ENCODE results near the gene TMPRSS7. TPM values are rescaled to one million over a fixed set of nuclear protein-coding genes. Genes with fewer than 3 reads are reported as not detected.

TMPRSS7 gene
- total RNA-seq, 1 donor from 2014 or later, result not detected

- Mint-ChIP-seq H3K36me3 (peaks cover 4% of the 10 kb centered on the region), H3K9me3 (peaks cover 3% of the 10 kb centered on the region), H3K27ac (peak overlapping the region; percentile 97), H3K27me3 (ENCODE audit: low read depth) (no peaks in the 10 kb centered on the region), H3K4me3 (peak overlapping the region; percentile 12), H3K4me1 (peaks cover 21% of the 10 kb centered on the region)
- DNase-seq (ENCODE audit: low spot score in 2 of 2, unreplicated experiment in 2 of 2), result peak in 1 of 2 experiments; percentile 48
- TF ChIP-seq CTCF (IDR thresholded peaks at IDR 0.05; ENCODE audit: unreplicated experiment), result no peak
Observed at GRCh38 chr3:112074616-112075497, 40.3 kb downstream of the TMPRSS7 start.

- no peak for TF ChIP-seq CTCF (IDR thresholded peaks at IDR 0.05; ENCODE audit: unreplicated experiment)
- no peak for DNase-seq (ENCODE audit: low spot score in 2 of 2, unreplicated experiment in 2 of 2)
- H3K4me3 Mint-ChIP-seq, result no peak overlapping the region
- H3K27me3 Mint-ChIP-seq (ENCODE audit: low read depth), result no peaks in the 10 kb centered on the region
- peaks cover 21% of the 10 kb centered on the region for H3K4me1 Mint-ChIP-seq
- H3K9me3 Mint-ChIP-seq, result no peaks in the 10 kb centered on the region
- H3K27ac Mint-ChIP-seq, result no peak overlapping the region
- no peaks in the 10 kb centered on the region for H3K36me3 Mint-ChIP-seq
Observed at GRCh38 chr3:112078125-112079083, 43.9 kb downstream of the TMPRSS7 start.

- no peak for DNase-seq (ENCODE audit: low spot score in 2 of 2, unreplicated experiment in 2 of 2)
- H3K36me3 Mint-ChIP-seq, result no peaks in the 10 kb centered on the region
- H3K27ac Mint-ChIP-seq, result no peak overlapping the region
- H3K4me1 Mint-ChIP-seq, result peaks cover 28% of the 10 kb centered on the region
- H3K9me3 Mint-ChIP-seq, result no peaks in the 10 kb centered on the region
- no peak overlapping the region for H3K4me3 Mint-ChIP-seq
- no peak for TF ChIP-seq CTCF (IDR thresholded peaks at IDR 0.05; ENCODE audit: unreplicated experiment)
- peaks cover 4% of the 10 kb centered on the region for H3K27me3 Mint-ChIP-seq (ENCODE audit: low read depth)
Observed at GRCh38 chr3:112083239-112083638, 48.7 kb downstream of the TMPRSS7 start.

- no peak overlapping the region for H3K27ac Mint-ChIP-seq
- no peak for DNase-seq (ENCODE audit: low spot score in 2 of 2, unreplicated experiment in 2 of 2)
- H3K27me3 Mint-ChIP-seq (ENCODE audit: low read depth), result peaks cover 5% of the 10 kb centered on the region
- no peaks in the 10 kb centered on the region for H3K36me3 Mint-ChIP-seq
- TF ChIP-seq CTCF (IDR thresholded peaks at IDR 0.05; ENCODE audit: unreplicated experiment), result no peak
- H3K9me3 Mint-ChIP-seq, result no peaks in the 10 kb centered on the region
- peaks cover 36% of the 10 kb centered on the region for H3K4me1 Mint-ChIP-seq
- peak overlapping the region; percentile 71 for H3K4me3 Mint-ChIP-seq
Observed at GRCh38 chr3:112084980-112085705, 50.6 kb downstream of the TMPRSS7 start.

GRCh38 chr3:112085735-112086075 lies 51.2 kb downstream of the TMPRSS7 start:
- no peak overlapping the region for H3K27ac Mint-ChIP-seq
- no peaks in the 10 kb centered on the region for H3K9me3 Mint-ChIP-seq
- H3K36me3 Mint-ChIP-seq, result no peaks in the 10 kb centered on the region
- no peak for TF ChIP-seq CTCF (IDR thresholded peaks at IDR 0.05; ENCODE audit: unreplicated experiment)
- H3K4me3 Mint-ChIP-seq, result peak overlapping the region; percentile 71
- H3K4me1 Mint-ChIP-seq, result peaks cover 41% of the 10 kb centered on the region
- no peak for DNase-seq (ENCODE audit: low spot score in 2 of 2, unreplicated experiment in 2 of 2)
- H3K27me3 Mint-ChIP-seq (ENCODE audit: low read depth), result peaks cover 5% of the 10 kb centered on the region

Measured in mesothelial cell of epicardium (in vitro differentiated cells).